Activated T-helper 17 cell treated with anti-CD3 and anti-CD28 coated beads, Interleukin-2, amount 50 U/mL, for 72 hours (primary cell): ENCODE measurements around the gene ANKRD12. TPM values are rescaled to one million over a fixed set of nuclear protein-coding genes. Genes with fewer than 3 reads are reported as not detected.

ENCODE experiments used
- ATAC-seq: fragments of 150-1000 bp; cut with Tn5 transposase; replicated peaks from 2 replicates; pipeline ENCODE4 v1.10.0; 2021; ENCODE audit warnings: mild to moderate bottlenecking, moderate library complexity
- H3K27ac Mint-ChIP-seq: one replicate; pipeline ENCODE4 v1.8.0; 2022; ENCODE audit warnings: mixed read lengths
- H3K27me3 Mint-ChIP-seq: one replicate; pipeline ENCODE4 v1.8.0; 2022; ENCODE audit warnings: mixed read lengths
- H3K36me3 Mint-ChIP-seq: one replicate; pipeline ENCODE4 v1.8.0; 2022; ENCODE audit warnings: low read depth, mild to moderate bottlenecking, mixed read lengths
- H3K4me1 Mint-ChIP-seq: one replicate; pipeline ENCODE4 v1.8.0; 2022; ENCODE audit warnings: mixed read lengths
- H3K4me3 Mint-ChIP-seq: one replicate; pipeline ENCODE4 v1.8.0; 2022; ENCODE audit warnings: mild to moderate bottlenecking, mixed read lengths
- H3K9me3 Mint-ChIP-seq: one replicate; pipeline ENCODE4 v1.8.0; 2022; ENCODE audit warnings: mixed read lengths
- total RNA-seq, 2 donors: library from RNA; stranded (reverse); gene quantifications; one replicate each; pipeline ENCODE4 v1.2.3, GENCODE V29; 2022

ANKRD12 gene
- total RNA-seq, 2 donors from 2014 or later = 104 to 170 TPM

DNA sequence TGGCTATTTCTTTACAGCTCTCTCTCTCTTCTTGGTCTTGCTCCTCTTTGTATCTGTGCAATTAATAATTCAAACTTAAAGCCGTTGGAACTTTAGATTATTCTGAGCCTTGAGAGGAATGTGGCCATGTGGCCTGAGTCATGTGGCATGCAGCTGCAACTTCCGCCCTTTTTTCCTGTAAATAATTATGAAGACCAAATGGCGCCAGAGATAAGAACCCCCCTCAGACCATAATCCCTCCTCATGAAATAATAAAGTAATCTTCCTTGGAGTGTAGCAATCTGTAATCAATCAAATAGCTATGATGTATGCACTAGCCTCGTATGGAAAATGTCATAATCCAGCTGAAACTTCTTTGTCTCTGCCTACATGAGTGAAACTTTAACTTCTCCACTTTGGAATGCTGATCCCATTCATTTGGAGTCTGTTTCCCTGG, 184.5 kb downstream of the ANKRD12 start:
- Mint-ChIP-seq H3K36me3 (no peaks in the 10 kb centered on the region), H3K27ac (no peak overlapping the region), H3K4me3 (no peak overlapping the region), H3K4me1 (no peaks in the 10 kb centered on the region), H3K9me3 (peaks cover 9% of the 10 kb centered on the region), H3K27me3 (peaks cover 20% of the 10 kb centered on the region)
- ATAC-seq = no peak

- Mint-ChIP-seq H3K9me3 (peaks cover 9% of the 10 kb centered on the region), H3K27ac (no peak overlapping the region), H3K4me1 (no peaks in the 10 kb centered on the region), H3K27me3 (peaks cover 20% of the 10 kb centered on the region), H3K36me3 (no peaks in the 10 kb centered on the region), H3K4me3 (no peak overlapping the region)
- no peak for ATAC-seq
Observed at GRCh38 chr18:9321736-9322135, 185.2 kb downstream of the ANKRD12 start.

DNA sequence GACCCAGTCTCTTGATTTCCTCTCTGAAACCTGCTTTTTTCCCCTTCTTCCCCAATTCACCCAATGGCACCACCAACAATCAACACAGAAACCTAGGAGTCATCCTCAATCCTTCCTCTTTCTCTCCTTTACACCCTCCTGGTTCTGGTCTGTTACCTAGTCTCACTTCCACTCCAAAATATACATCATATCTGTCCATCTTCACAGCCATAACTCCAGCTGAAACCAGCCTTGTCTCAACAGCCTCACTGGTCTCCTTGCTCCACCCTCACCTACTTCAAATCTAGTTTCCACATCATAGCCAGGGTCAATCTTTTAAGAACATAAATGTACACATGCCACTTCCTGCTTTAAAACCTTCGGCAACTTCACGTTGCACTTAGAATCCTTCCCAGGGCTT, 186.2 kb downstream of the ANKRD12 start:
- H3K4me1 Mint-ChIP-seq = no peaks in the 10 kb centered on the region
- H3K27ac Mint-ChIP-seq = no peak overlapping the region
- peaks cover 20% of the 10 kb centered on the region for H3K27me3 Mint-ChIP-seq
- H3K4me3 Mint-ChIP-seq = no peak overlapping the region
- no peak for ATAC-seq
- H3K9me3 Mint-ChIP-seq = peaks cover 9% of the 10 kb centered on the region
- no peaks in the 10 kb centered on the region for H3K36me3 Mint-ChIP-seq

DNA sequence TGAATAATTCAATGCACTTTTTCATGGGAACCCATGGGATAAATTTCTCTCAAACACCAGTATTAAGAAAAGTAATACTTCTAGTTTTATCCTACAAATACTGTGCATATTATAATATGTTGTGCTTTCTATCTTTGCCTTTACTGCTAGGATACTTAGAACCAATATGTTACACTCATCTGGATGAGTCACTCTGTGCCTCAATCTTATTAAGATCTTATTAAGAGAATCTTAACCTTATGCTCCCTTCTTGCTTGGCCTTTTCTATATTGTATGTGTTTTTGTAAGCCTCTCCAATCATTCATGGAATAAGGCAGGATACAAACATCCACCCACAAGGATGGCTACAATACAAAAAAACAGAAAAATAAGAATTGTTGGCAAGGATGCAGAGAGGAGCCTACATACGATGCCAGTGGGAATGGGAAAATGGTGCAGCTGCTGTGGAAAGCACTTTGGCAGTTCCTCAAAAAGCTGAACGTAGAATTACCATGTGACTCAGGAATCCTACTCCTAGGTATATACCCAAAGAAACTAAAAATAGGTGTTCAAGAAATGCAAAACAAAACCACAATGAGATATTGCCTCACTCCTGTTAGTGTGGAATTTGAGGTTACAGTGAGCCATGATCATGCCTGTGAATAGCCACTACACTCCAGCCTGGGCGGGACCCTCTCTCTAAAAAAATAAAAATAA, 187.3 kb downstream of the ANKRD12 start:
- Mint-ChIP-seq H3K4me3 (no peak overlapping the region), H3K27ac (no peak overlapping the region), H3K36me3 (no peaks in the 10 kb centered on the region), H3K4me1 (no peaks in the 10 kb centered on the region), H3K9me3 (peaks cover 9% of the 10 kb centered on the region), H3K27me3 (peaks cover 20% of the 10 kb centered on the region)
- no peak for ATAC-seq

- Mint-ChIP-seq H3K36me3 (no peaks in the 10 kb centered on the region), H3K27ac (no peak overlapping the region), H3K9me3 (peaks cover 5% of the 10 kb centered on the region), H3K4me3 (no peak overlapping the region), H3K4me1 (no peaks in the 10 kb centered on the region), H3K27me3 (peaks cover 17% of the 10 kb centered on the region)
- no peak for ATAC-seq
Observed at GRCh38 chr18:9325716-9326115, 189.1 kb downstream of the ANKRD12 start.

- Mint-ChIP-seq H3K4me3 (no peak overlapping the region), H3K4me1 (peaks cover under 1% of the 10 kb centered on the region), H3K9me3 (no peaks in the 10 kb centered on the region), H3K27me3 (peaks cover 3% of the 10 kb centered on the region), H3K36me3 (no peaks in the 10 kb centered on the region), H3K27ac (no peak overlapping the region)
- no peak for ATAC-seq
Observed at GRCh38 chr18:9328776-9329175, 192.2 kb downstream of the ANKRD12 start.

DNA sequence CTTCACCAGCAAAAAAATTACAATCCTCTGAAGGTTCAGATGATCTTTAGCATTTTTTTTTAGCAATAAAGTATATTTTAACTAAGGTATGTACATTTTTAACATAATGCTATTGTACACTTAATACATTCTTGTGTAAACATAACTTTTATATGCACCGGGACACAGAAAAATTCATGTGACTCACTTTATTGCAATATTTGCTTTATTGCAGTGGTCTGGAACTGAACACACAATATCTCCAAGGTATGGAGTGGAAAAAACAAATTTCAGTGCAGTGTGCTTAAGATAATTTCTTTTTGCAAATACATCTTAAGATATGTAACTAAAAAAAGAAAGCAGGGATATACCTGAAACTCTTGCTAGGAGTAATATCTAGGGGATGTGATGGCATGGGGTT, 192.9 kb downstream of the ANKRD12 start:
- no peak for ATAC-seq
- H3K36me3 Mint-ChIP-seq = no peaks in the 10 kb centered on the region

DNA sequence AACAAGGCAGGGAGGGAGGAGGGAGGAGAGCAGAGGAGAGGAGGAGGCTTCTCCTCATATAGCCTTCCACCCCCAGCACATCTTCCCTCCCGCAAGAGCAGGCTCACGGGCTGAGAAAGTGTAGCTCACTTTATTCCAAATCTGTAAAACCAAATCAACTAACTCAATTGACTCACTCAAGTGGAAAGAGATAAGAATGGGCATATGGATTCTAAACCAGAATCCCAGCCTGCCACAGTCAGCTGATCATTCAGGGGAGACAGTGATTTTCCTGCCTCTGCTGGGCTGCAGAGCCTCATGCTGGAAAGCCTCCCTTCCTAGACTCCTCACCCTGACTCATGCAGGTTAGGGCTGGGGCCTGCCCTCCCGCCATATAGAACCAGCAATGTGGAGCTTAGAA, 193.8 kb downstream of the ANKRD12 start:
- H3K27ac Mint-ChIP-seq = peak overlapping the region; percentile 5
- H3K4me1 Mint-ChIP-seq = peaks cover 4% of the 10 kb centered on the region
- no peaks in the 10 kb centered on the region for H3K36me3 Mint-ChIP-seq
- no peaks in the 10 kb centered on the region for H3K9me3 Mint-ChIP-seq
- peaks cover 3% of the 10 kb centered on the region for H3K27me3 Mint-ChIP-seq
- H3K4me3 Mint-ChIP-seq = no peak overlapping the region
- no peak for ATAC-seq

More for the DNA sequence above, 192.9 kb downstream of the ANKRD12 start:
- H3K4me3 Mint-ChIP-seq = no peak overlapping the region
- peaks cover 4% of the 10 kb centered on the region for H3K4me1 Mint-ChIP-seq
- peaks cover 3% of the 10 kb centered on the region for H3K27me3 Mint-ChIP-seq
- H3K27ac Mint-ChIP-seq = no peak overlapping the region
- H3K9me3 Mint-ChIP-seq = no peaks in the 10 kb centered on the region

DNA sequence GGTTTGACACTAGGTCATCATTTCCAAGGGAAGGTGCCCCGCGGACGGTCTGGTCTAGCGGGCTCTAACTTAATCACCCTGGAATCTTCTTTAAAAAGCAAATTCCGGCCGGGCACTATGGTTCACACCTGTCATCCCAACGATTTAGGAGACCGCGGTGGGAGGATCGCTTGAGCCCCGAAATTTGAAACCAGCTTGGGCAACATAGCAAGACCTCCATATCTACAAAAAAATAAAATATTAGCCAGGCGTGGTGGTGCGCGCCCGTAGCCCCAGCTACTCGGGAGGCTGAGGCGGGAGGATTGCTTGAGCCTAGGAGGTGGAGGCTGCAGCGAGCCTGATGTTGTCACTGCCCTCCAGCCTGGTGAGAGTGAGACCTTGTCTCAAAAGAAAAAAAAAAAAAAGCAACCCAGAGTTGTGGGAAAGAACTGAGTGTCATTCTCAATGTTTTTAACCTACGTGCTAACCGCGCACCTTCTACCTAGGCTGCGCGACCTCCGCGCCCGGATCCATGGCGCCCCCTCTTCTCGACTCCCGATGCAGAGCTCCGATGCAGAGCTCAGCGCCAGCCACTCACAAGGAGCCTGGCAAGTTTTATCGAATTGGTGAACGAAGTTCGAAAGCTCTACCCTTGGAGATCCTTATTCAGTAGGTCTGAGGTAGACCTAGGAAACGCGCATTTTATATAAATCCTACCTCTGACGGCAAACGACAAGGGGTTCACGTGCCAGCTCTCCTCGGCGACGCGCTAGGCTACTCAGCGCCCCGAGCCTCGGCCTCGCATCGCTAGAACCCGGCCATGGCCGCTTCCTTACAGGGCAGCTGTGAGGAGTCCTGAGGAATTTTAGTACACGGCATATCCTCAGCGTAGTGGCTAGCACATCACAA, 197.1 kb downstream of the ANKRD12 start:
- H3K27ac Mint-ChIP-seq = peak overlapping the region; percentile 20
- H3K4me1 Mint-ChIP-seq = peaks cover 4% of the 10 kb centered on the region
- ATAC-seq = peak; percentile 57
- H3K36me3 Mint-ChIP-seq = peaks cover 9% of the 10 kb centered on the region
- no peaks in the 10 kb centered on the region for H3K9me3 Mint-ChIP-seq
- H3K27me3 Mint-ChIP-seq = peaks cover 3% of the 10 kb centered on the region
- peak overlapping the region; percentile 79 for H3K4me3 Mint-ChIP-seq

GRCh38 chr18:9334329-9334972, 197.9 kb downstream of the ANKRD12 start, which contains the start of gene TWSG1:
TSS of gene TWSG1 (plus strand) at chr18:9334773. CDS start at chr18:9337230, 2,457 bp downstream.
- Mint-ChIP-seq H3K27me3 (peaks cover 3% of the 10 kb centered on the region), H3K27ac (peak within 1 kb of the TSS; percentile 20), H3K36me3 (peaks cover 11% of the 10 kb centered on the region), H3K4me1 (peaks cover 4% of the 10 kb centered on the region), H3K9me3 (no peaks in the 10 kb centered on the region), H3K4me3 (peak within 1 kb of the TSS; percentile 79)
- ATAC-seq = peak; percentile 82

DNA sequence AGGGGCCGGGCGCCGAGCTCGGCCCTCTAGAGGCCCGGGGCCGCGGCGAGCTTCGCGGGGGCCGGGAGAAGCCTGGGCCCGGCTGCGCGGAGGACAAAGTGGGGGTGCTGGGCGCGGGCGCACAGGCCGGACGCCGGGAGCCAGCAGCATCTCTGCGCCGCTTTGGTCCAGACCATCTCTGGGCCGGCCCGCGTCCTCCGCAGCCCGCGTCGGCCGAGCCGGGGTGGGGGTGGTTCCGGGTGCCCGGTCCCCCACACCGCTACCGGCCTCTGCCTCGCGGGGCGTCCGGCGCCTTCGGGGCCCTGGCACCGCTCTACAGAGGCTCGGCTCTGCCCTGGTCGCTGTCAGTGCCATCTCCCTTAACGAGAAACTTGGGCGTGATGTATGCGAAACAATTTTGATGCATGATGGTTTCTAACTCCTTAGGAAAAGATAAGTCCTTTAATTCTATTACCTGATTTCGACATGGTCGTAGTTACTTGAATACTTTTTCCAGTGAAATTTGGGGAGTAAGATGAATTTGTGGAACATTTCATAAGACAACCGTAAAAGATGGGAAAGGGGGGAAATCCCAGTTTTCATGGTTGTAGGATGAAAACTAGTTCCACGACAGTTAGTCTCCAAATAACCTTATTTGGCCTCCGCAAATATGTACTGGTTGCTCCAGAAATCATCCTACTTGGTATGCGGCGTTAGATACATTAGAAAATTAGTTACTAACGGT, 198.6 kb downstream of the ANKRD12 start:
- Mint-ChIP-seq H3K4me3 (peak overlapping the region; percentile 79), H3K4me1 (peaks cover 4% of the 10 kb centered on the region), H3K9me3 (no peaks in the 10 kb centered on the region), H3K27me3 (peaks cover 3% of the 10 kb centered on the region), H3K27ac (no peak overlapping the region), H3K36me3 (peaks cover 11% of the 10 kb centered on the region)
- peak; percentile 52 for ATAC-seq
